Ramos (cell line): ENCODE measurements around the gene SLC10A3.

ENCODE experiments used
- in situ Hi-C: fragments of 300-500 bp; cut with MboI; formaldehyde crosslinking; loops from one replicate; pipeline ENCODE4 v1.14.3; 2022; ENCODE audit warnings: low sequenced_read_pairs; ENCODE audit not compliant: unreplicated experiment

Gene SLC10A3

GRCh38 chrX:154490414-154491083, at the start of gene SLC10A3:
SLC10A3 (minus strand) TSS chrX:154490629; CDS start chrX:154488940, 1,689 bp downstream.
- in situ Hi-C loops: no loop called here

GRCh38 chrX:154539077-154539476, 48.6 kb upstream of the SLC10A3 start:
- in situ Hi-C loops: loop anchor here (25.0 kb wide), 2 partner anchors 127 to 802 kb away; partner anchors contain the start of genes DNASE1L1 and TAFAZZIN

GRCh38 chrX:154535892-154536291, 45.5 kb upstream of the SLC10A3 start:
- in situ Hi-C loops: loop anchor here (25.0 kb wide), 2 partner anchors 124 to 799 kb away; partner anchors contain the start of genes DNASE1L1 and TAFAZZIN

- in situ Hi-C loops: loop anchor here (25.0 kb wide), 2 partner anchors 122 to 797 kb away; partner anchors contain the start of genes DNASE1L1 and TAFAZZIN
Measured at GRCh38 chrX:154534526-154535322, 44.3 kb upstream of the SLC10A3 start.

- in situ Hi-C loops: loop anchor here (25.0 kb wide), 2 partner anchors 120 to 795 kb away; partner anchors contain the start of genes DNASE1L1 and TAFAZZIN
Measured at GRCh38 chrX:154532690-154533089, 42.3 kb upstream of the SLC10A3 start.

- in situ Hi-C loops: loop anchor here (25.0 kb wide), 2 partner anchors 119 to 794 kb away; partner anchors contain the start of genes DNASE1L1 and TAFAZZIN
Measured at GRCh38 chrX:154531626-154532025, 41.2 kb upstream of the SLC10A3 start.

GRCh38 chrX:154530286-154530685, 39.9 kb upstream of the SLC10A3 start:
- in situ Hi-C loops: loop anchor here (25.0 kb wide), 2 partner anchors 118 to 793 kb away; partner anchors contain the start of genes DNASE1L1 and TAFAZZIN

- in situ Hi-C loops: loop anchor here (25.0 kb wide), 2 partner anchors 117 to 792 kb away; partner anchors contain the start of genes DNASE1L1 and TAFAZZIN
Measured at GRCh38 chrX:154529206-154529612, 38.8 kb upstream of the SLC10A3 start.

- in situ Hi-C loops: loop anchor here (25.0 kb wide), 2 partner anchors 115 to 790 kb away; partner anchors contain the start of genes DNASE1L1 and TAFAZZIN
Measured at GRCh38 chrX:154526901-154527675, 36.7 kb upstream of the SLC10A3 start.

GRCh38 chrX:154525606-154526490, 35.4 kb upstream of the SLC10A3 start:
- in situ Hi-C loops: loop anchor here (25.0 kb wide), 2 partner anchors 114 to 789 kb away; partner anchors contain the start of genes DNASE1L1 and TAFAZZIN

- in situ Hi-C loops: no loop called here
Measured at GRCh38 chrX:154519389-154519788, 29.0 kb upstream of the SLC10A3 start.

- in situ Hi-C loops: no loop called here
Measured at GRCh38 chrX:154517101-154517781, 26.8 kb upstream of the SLC10A3 start.

GRCh38 chrX:154516656-154517100, 26.2 kb upstream of the SLC10A3 start:
- in situ Hi-C loops: no loop called here

GRCh38 chrX:154515966-154516655, 25.7 kb upstream of the SLC10A3 start, which contains the start of gene FAM3A:
FAM3A (minus strand) TSS chrX:154516232; CDS start chrX:154515772, 460 bp downstream.
- in situ Hi-C loops: no loop called here

GRCh38 chrX:154515090-154515965, 24.9 kb upstream of the SLC10A3 start:
- in situ Hi-C loops: no loop called here

GRCh38 chrX:154513716-154514115, 23.3 kb upstream of the SLC10A3 start:
- in situ Hi-C loops: no loop called here
